Amniotic stem cell (primary cell): ENCODE data around the gene ROGDI.
"Not testable (repeated sequence)": the region's sequence is repeated elsewhere in the genome, so short reads cannot be mapped to it uniquely, and the experiment has no call there.

Experiments used
- DNase-seq: peaks from one replicate; lab custom pipeline; 2025; lab: John Stamatoyannopoulos, UW

ROGDI gene

GRCh38 chr16:4790871-4791270, 11.6 kb downstream of the ROGDI start:
- DNase-seq = no peak

DNA sequence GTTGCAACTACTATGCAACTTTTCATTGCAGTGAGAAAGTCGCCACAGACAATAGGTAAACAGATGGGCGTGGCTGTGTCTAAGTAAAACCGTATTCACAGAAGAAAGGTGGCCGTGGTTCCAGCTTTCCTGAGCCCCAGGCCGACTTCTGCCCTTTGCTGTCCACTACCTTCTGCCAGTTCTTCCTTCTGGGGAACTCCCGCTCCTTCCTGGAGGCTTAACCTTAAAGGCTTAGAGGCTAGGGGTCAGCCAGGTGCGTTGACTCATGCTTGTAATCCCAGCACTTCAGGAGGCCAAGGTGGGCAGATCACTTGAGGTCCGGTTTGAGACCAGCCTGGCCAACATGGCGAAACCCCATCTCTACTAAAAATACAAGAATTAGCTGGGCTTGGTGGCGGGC, 12.2 kb downstream of the ROGDI start:
- no peak for DNase-seq

DNA sequence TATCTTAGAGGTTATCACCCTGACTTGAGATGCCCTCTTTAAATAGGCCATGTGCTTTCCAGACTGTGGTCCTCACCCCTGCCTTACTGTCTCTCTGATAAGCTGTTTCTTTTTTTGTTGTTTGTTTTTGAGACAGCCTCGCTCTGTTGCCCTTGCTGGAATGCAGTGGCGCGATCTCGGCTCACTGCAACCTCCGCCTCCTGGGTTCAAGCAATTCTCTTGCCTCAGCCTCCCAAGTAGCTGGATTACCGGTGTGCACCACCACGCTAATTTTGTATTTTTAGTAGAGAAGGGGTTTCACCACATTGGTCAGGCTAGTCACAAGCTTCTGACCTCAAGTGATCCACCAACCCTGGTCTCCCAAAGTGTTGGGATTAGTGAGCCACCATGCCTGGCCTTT, 13.5 kb downstream of the ROGDI start:
- DNase-seq = no peak

GRCh38 chr16:4788489-4788889, 13.9 kb downstream of the ROGDI start:
- no peak for DNase-seq

GRCh38 chr16:4787627-4788482, 14.6 kb downstream of the ROGDI start, which contains the start of gene SEPTIN12:
SEPTIN12 (minus strand) TSS chr16:4788345; CDS start chr16:4787645, 700 bp downstream.
- no peak for DNase-seq

DNA sequence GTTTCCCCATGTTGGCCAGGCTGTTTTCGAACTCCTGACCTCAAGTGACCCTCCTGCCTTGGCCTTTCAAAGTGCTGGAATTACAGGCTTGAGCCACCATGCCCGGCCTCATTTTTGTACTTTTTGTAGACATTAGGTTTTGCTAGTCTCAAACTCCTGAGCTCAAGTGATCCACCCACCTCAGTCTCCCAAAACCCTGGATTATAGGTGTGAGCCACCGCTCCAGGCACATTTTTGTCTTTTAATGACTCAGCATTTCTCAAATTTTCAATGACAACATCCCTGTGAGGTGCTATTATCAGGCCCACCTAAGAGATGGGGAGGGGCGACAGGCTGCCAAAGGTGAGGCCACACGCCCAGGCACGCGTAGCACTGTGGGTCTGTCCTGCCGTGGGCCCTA, 15.4 kb downstream of the ROGDI start:
- no peak for DNase-seq

GRCh38 chr16:4785758-4786433, 16.5 kb downstream of the ROGDI start:
- no peak for DNase-seq

- DNase-seq = not testable (repeated sequence)
Observed at GRCh38 chr16:4784444-4784987, 17.9 kb downstream of the ROGDI start.

DNA sequence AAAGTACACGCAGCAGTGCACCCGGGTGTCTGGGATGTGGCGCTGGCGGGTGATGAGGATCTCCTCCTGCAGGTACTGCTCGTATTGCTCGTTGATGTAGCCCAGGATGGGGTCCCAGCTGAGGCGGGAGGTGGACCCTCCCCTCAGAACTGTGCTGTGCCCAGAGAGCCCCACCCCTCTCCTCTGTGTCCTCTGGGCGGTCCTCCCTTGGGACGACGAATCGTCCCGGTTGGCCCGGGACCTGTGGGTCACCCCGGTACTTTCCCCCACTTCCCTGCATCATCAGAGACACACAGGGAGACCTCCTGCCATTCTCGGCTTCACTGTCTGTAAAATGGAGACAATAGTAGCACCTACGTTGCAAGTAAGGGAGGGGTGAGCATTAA, 18.5 kb downstream of the ROGDI start:
- no peak for DNase-seq

- DNase-seq = no peak
Observed at GRCh38 chr16:4783251-4783950, 19.0 kb downstream of the ROGDI start.

DNA sequence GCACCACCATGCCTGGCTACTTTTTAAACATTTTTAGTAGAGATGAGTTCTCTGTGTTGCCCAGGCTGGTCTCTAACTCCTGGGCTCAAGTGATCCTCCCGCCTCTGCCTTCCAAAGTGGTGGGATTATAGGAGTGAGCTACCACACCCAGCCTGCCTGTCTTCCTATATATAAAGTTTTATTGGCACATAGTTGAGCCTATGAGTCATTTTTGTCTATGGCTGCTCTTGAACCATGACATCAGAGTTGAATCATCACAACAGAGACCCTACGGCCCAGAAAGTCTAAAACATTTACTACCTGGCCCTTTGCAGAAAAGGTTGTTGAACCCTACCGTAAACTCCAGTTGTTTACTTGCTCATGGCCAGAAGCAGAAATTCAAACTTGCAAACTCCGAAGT, 22.2 kb downstream of the ROGDI start:
- no peak for DNase-seq

GRCh38 chr16:4778050-4778392, 24.4 kb downstream of the ROGDI start:
- no peak for DNase-seq

- DNase-seq = no peak
Observed at GRCh38 chr16:4777339-4778049, 24.9 kb downstream of the ROGDI start.

DNA sequence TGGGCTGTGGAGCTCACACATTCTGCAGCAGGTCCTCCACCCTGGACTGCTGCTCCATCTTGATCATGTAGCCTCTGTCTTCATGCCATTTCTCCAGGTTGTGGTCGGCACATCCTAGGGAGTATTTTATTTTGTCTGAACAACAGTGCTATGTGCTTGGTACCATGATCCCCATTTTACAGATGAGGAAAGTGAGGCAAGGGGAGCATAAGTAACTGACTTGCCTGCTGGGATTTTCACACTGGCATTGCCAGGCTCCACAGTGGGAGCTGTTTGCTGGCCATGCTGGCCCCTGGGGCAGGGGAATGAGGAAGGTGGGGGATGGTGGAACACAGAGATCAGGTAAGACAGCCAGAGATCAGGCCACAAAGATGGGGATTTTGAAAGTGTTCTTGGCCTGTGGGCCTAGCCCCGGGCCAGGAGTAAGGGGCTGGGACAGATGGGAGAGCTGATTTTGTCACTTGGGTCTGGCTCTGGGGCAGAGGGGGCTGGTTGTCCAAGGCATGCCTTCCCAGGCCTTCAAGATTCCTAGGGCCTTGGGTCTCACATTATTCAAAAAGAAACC, 26.2 kb downstream of the ROGDI start:
- no peak for DNase-seq

DNA sequence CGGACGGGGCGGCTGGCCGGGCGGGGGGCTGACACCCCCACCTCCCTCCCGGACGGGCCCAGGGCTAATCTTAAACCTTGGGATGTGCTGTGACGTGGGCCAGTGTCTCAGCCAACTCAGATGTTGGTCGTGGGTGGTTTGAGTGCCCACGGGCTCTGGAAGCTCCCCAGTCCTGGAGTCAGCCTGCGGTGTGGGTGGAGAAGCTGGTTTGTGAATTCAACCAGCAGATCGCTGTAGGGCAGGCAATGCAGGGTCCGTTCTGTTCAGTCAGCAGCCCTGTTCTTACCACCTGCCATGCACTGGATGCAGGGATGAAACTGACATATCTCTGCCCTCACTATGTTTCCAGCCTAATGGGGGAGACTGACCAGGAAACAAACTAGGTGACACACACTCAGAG, 27.4 kb downstream of the ROGDI start:
- no peak for DNase-seq

GRCh38 chr16:4772351-4772750, 30.1 kb downstream of the ROGDI start:
- no peak for DNase-seq

DNA sequence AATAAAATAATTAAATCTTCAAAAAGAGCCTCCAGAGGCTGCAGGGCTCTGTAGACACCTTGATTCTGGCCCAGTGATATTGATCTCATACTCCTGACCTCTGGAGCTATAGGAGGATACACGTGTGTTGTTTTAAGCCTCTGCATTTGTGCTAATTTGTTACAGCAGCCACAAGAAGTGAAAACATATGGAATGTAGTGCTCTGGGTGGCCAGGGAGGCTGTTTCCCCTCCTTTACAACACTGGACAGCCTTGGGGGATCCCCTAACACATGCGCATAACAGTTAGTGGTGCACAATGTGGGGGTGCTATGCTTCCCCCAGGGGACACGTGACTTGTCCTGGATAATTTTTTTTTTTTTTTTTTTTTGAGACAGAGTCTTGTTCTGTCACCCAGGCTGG, 30.8 kb downstream of the ROGDI start:
- no peak for DNase-seq

GRCh38 chr16:4769306-4769638, 33.2 kb downstream of the ROGDI start:
- DNase-seq = no peak

DNA sequence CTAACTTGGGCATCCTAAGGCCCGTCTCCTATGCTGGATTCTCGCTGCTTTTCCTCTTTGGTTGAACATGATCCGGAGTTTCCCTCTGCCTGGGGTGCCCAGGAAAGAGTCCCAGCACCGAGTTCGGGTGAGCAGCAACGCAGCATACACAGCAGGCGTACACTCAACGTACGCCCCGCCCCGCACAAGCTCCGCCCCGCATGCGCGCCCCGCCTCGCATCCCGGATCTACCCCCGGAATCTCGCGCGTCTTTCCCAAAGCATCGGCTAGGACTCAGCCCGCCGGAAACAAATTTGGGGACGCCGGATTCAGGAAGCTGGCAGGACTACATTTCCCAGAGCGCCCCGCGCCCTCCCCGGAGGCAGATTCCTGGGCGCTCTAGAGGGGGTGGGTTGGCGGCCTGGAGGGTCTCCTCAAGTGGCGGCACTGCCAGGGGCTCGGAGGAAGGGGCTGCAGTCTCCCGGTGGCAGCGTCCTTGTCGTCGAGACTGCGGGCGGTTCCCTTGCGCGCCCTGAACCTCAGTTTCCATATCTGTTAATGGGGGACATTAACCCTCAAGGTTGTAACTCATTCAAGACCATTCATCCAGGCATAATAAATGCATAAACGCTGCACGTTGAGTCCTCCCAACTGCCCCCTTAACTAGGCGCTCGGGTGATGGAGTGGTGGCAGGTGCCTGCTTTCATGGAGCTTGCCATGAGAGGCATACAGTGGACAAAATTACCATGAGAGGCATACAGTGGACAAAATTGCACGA, 33.7 kb downstream of the ROGDI start:
- DNase-seq = peak; percentile 90

DNA sequence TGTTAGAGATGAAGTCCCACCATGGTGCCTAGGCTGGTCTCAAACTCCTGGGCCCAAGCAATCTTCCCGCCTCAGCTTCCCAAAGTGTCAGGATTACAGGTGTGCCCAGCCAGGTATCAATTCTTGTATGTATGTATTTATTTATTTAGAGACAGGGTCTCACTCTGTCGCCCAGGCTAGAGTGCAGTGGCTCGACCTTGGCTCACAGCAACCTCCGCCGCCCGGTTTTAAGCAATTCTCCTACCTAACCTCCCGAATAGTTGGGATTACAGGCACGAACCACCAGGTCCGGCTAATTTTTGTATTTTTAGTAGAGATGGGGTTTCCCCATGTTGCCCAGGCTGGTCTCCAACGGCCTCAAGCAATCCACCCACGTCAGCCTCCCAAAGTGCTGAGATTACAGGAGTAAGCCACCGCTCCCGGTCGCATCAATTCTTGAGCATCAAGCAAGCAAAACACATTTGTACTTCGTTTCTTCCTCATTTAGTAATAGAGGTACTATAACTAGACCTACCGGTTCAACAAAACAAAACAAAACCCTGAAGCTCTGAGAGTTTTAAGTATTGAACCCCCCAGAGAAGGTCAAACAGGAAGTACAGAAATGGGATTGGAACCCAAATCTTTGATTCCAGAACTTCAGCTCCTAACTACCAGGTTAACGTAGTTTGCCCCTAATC, 34.4 kb downstream of the ROGDI start:
- DNase-seq = no peak
